ENCODE results near the gene FBXO45.

DNA sequence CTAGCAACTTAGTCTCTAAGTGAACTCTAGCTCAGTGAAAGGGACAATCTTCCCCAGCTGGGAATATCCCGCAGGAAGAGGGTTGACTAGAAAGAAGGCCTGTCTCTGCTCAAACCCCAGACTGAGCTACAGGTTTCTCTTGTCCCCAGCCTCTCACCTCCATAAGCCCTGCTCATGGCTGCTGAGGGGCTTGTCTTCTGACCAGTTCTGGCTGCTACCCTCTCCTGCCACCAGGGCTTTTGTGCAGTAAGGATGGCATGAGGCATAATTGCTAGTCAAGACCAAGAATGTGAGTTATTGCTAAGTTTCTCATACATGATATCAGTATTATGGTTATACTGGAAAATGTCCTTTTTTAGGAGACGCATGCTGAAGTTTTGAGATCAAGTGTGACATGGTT is 21.4 kb upstream of the FBXO45 start:
- TF ChIP-seq, protein P1, sequence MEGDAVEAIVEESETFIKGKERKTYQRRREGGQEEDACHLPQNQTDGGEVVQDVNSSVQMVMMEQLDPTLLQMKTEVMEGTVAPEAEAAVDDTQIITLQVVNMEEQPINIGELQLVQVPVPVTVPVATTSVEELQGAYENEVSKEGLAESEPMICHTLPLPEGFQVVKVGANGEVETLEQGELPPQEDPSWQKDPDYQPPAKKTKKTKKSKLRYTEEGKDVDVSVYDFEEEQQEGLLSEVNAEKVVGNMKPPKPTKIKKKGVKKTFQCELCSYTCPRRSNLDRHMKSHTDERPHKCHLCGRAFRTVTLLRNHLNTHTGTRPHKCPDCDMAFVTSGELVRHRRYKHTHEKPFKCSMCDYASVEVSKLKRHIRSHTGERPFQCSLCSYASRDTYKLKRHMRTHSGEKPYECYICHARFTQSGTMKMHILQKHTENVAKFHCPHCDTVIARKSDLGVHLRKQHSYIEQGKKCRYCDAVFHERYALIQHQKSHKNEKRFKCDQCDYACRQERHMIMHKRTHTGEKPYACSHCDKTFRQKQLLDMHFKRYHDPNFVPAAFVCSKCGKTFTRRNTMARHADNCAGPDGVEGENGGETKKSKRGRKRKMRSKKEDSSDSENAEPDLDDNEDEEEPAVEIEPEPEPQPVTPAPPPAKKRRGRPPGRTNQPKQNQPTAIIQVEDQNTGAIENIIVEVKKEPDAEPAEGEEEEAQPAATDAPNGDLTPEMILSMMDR (IDR thresholded peaks at IDR 0.05), result no peak
- no peak for TF ChIP-seq POLR2A (IDR thresholded peaks at IDR 0.05)
